Prostate gland (tissue), 2 donors: ENCODE results near the gene MOGAT3.

ENCODE experiments used
- POLR2A ChIP-seq: fragments of 450-650 bp; IDR thresholded peaks from one replicate; pipeline ENCODE4 v1.6.1; 2016; ENCODE audit warnings: antibody characterized with exemption, mild to moderate bottlenecking
- POLR2AphosphoS5 ChIP-seq: sonication (generic); formaldehyde crosslinking; IDR thresholded peaks from one replicate; pipeline ENCODE4 v1.6.1; 2017; ENCODE audit warnings: antibody characterized with exemption
- TF ChIP-seq, protein P1 (sequence below), 4 experiments: fragments of 200-600 bp in 2 of 4; fragments of 450-650 bp in 2 of 4; sonication (generic) in 2 of 4; IDR thresholded peaks; 1 replicate in 3 of 4; 2 replicates in 1 of 4; pipeline ENCODE4 v1.5.1; 2016 to 2019; ENCODE audit warnings: antibody characterized with exemption in 4 of 4, mild to moderate bottlenecking in 2 of 4, moderate library complexity in 2 of 4

DNA sequence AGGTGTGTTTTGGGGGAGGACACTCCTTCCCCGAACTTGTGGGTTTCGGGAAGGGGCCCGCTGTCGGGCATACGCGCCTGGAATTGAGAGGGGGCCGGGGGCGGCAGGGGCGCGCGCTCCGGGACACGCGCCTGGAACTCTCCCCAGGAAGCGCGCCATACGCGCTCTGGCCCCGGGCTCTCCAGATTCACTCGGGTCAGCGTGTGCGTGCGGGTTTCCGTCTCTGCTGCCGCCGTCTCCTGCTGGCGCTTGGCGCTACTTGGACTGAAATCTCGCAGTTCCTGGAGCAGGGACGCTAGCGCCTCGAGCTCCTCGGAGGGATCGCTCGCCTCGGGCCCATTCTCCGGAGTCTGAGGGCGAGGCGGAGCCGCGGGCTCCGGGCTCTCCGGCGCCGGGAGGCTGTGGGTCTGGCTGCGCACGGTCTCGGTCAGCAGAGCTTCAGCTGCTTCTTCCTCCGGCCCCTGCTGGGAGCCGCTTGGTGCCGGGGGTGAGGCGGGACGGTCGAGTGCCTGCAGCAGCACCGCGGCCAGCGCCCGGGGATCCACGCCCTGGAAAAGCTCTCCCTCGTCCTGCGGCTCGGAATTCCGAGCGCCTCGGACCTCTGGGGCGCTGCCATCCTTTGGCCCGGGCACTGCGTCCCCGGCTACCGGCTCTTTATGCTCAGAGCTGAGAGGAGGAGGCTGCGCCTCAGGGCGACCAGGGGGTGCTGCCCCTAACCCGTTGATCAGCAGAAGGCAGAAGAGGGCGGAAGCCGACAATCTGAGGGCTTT lies 36.6 kb downstream of the MOGAT3 start:
- TF ChIP-seq, protein P1, sequence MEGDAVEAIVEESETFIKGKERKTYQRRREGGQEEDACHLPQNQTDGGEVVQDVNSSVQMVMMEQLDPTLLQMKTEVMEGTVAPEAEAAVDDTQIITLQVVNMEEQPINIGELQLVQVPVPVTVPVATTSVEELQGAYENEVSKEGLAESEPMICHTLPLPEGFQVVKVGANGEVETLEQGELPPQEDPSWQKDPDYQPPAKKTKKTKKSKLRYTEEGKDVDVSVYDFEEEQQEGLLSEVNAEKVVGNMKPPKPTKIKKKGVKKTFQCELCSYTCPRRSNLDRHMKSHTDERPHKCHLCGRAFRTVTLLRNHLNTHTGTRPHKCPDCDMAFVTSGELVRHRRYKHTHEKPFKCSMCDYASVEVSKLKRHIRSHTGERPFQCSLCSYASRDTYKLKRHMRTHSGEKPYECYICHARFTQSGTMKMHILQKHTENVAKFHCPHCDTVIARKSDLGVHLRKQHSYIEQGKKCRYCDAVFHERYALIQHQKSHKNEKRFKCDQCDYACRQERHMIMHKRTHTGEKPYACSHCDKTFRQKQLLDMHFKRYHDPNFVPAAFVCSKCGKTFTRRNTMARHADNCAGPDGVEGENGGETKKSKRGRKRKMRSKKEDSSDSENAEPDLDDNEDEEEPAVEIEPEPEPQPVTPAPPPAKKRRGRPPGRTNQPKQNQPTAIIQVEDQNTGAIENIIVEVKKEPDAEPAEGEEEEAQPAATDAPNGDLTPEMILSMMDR (IDR thresholded peaks at IDR 0.05), result no peak
- TF ChIP-seq POLR2AphosphoS5 (no peak), POLR2A (no peak)
